MM.1S (cell line): ENCODE measurements around the gene AP1S2.

Experiments
- DNase-seq: peaks from one replicate; pipeline ENCODE4 v3.0.0-alpha.2; 2015
- H2AFZ ChIP-seq: fragments of 300-600 bp; sonication (generic); 2 replicates; pipeline ENCODE4 v1.6.0; 2016; ENCODE audit warnings: antibody characterized with exemption, low read length
- H3F3A ChIP-seq: fragments of 300-600 bp; sonication (generic); 2 replicates; pipeline ENCODE4 v1.6.1; 2016; ENCODE audit warnings: mild to moderate bottlenecking, antibody characterized with exemption, low read length, moderate library complexity, mixed read lengths; ENCODE audit not compliant: insufficient read depth
- H3K27ac ChIP-seq: fragments of 300-600 bp; sonication (generic); 2 replicates; pipeline ENCODE4 v1.5.1; 2016; ENCODE audit warnings: mild to moderate bottlenecking, low read length
- H3K27me3 ChIP-seq: fragments of 300-600 bp; sonication (generic); replicated peaks from 2 replicates; pipeline ENCODE4 v1.6.0; 2016; ENCODE audit warnings: low read length; ENCODE audit not compliant: insufficient read depth
- H3K36me3 ChIP-seq: fragments of 300-600 bp; sonication (generic); replicated peaks from 2 replicates; pipeline ENCODE4 v1.6.1; 2016; ENCODE audit warnings: mild to moderate bottlenecking, low read length, mixed read lengths; ENCODE audit not compliant: insufficient read depth
- H3K4me1 ChIP-seq: fragments of 300-600 bp; sonication (generic); 2 replicates; pipeline ENCODE4 v1.6.1; 2016; ENCODE audit warnings: low read length, mixed read lengths
- H3K4me2 ChIP-seq: fragments of 300-600 bp; sonication (generic); 2 replicates; pipeline ENCODE4 v1.6.0; 2016; ENCODE audit warnings: low read depth, low read length
- H3K4me3 ChIP-seq: fragments of 300-600 bp; sonication (generic); 2 replicates; pipeline ENCODE4 v1.5.1; 2016; ENCODE audit warnings: low read length, mixed read lengths
- H3K79me2 ChIP-seq: fragments of 300-600 bp; sonication (generic); 2 replicates; pipeline ENCODE4 v1.6.1; 2016; ENCODE audit warnings: mixed run types, low read length, mixed read lengths
- H3K9ac ChIP-seq: fragments of 300-600 bp; sonication (generic); 2 replicates; pipeline ENCODE4 v1.6.1; 2016; ENCODE audit warnings: low read length, mixed read lengths
- H3K9me2 ChIP-seq: fragments of 300-600 bp; sonication (generic); replicated peaks from 2 replicates; pipeline ENCODE4 v1.6.1; 2016; ENCODE audit warnings: mild to moderate bottlenecking, low read length, mixed read lengths; ENCODE audit not compliant: insufficient read depth
- H3K9me3 ChIP-seq: fragments of 300-600 bp; sonication (generic); replicated peaks from 2 replicates; pipeline ENCODE4 v1.6.1; 2016; ENCODE audit warnings: mild to moderate bottlenecking, low read length, mixed read lengths; ENCODE audit not compliant: insufficient read depth
- H4K20me1 ChIP-seq: fragments of 300-600 bp; sonication (generic); 2 replicates; pipeline ENCODE4 v1.6.1; 2016; ENCODE audit warnings: mild to moderate bottlenecking, low read length, moderate library complexity, mixed read lengths; ENCODE audit not compliant: insufficient read depth
- CTCF ChIP-seq: fragments of 300-600 bp; sonication (generic); IDR thresholded peaks from 2 replicates; pipeline ENCODE4 v1.5.1; 2016; ENCODE audit warnings: antibody characterized with exemption, low read length, mixed read lengths
- EZH2 ChIP-seq: fragments of 300-600 bp; sonication (generic); optimal IDR thresholded peaks from 2 replicates; pipeline ENCODE3; 2017; ENCODE audit warnings: low read depth, mild to moderate bottlenecking, antibody characterized with exemption, low read length, mixed read lengths
- EZH2phosphoT487 ChIP-seq: fragments of 300-600 bp; sonication (generic); IDR thresholded peaks from 2 replicates; pipeline ENCODE4 v1.6.1; 2018; ENCODE audit warnings: antibody characterized with exemption, low read length

Gene AP1S2

GRCh38 chrX:15860921-15861320 is 6.3 kb upstream of the AP1S2 start:
- Histone ChIP-seq H3F3A (peaks cover 10% of the 10 kb centered on the region; the same call in 1 of the 2 replicates), H2AFZ (no peak overlapping the region), H3K79me2 (no peaks in the 10 kb centered on the region), H3K9ac (no peak overlapping the region), H3K4me2 (no peak overlapping the region), H3K9me3 (no peaks in the 10 kb centered on the region), H3K9me2 (no peaks in the 10 kb centered on the region), H3K4me3 (no peak overlapping the region), H3K27ac (no peak overlapping the region), H3K36me3 (no peaks in the 10 kb centered on the region), H3K27me3 (no peaks in the 10 kb centered on the region), H3K4me1 (peaks cover 10% of the 10 kb centered on the region; the same call in 1 of the 2 replicates), H4K20me1 (no peaks in the 10 kb centered on the region)
- TF ChIP-seq EZH2phosphoT487 = no peak
- TF ChIP-seq EZH2 = no peak
- no peak for TF ChIP-seq CTCF
- DNase-seq = no peak

- no peak overlapping the region for H2AFZ ChIP-seq
- no peak overlapping the region for H3K4me3 ChIP-seq
- H3K9me2 ChIP-seq = no peaks in the 10 kb centered on the region
- H3K36me3 ChIP-seq = no peaks in the 10 kb centered on the region
- no peak for DNase-seq
- H3K4me1 ChIP-seq = peaks cover 10% of the 10 kb centered on the region; the same call in 1 of the 2 replicates
- H3K9me3 ChIP-seq = no peaks in the 10 kb centered on the region
- peaks cover 11% of the 10 kb centered on the region for H3K79me2 ChIP-seq
- no peaks in the 10 kb centered on the region for H3K27me3 ChIP-seq
- H3K9ac ChIP-seq = no peak overlapping the region
- no peak overlapping the region for H3K27ac ChIP-seq
- H3K4me2 ChIP-seq = no peak overlapping the region
- H3F3A ChIP-seq = peaks cover 20% of the 10 kb centered on the region
- no peaks in the 10 kb centered on the region for H4K20me1 ChIP-seq
- TF ChIP-seq CTCF (no peak), EZH2phosphoT487 (no peak), EZH2 (no peak)
Measured at GRCh38 chrX:15858051-15858450, 3.4 kb upstream of the AP1S2 start.

- DNase-seq = no peak
- Histone ChIP-seq H2AFZ (peak overlapping the region; percentile 72; the same call in 1 of the 2 replicates), H3K4me2 (peak overlapping the region; percentile 80)
Measured at GRCh38 chrX:15856636-15857035, 2.0 kb upstream of the AP1S2 start.

More at GRCh38 chrX:15856636-15857035, 2.0 kb upstream of the AP1S2 start:
- Histone ChIP-seq H3K4me3 (peak overlapping the region; percentile 79), H3K79me2 (peaks cover 20% of the 10 kb centered on the region), H3K4me1 (peaks cover 16% of the 10 kb centered on the region; the same call in 1 of the 2 replicates), H3K36me3 (no peaks in the 10 kb centered on the region), H3K9ac (peak overlapping the region; percentile 91; the same call in 1 of the 2 replicates), H3K27ac (peak overlapping the region; percentile 99; the same call in 1 of the 2 replicates), H3F3A (peaks cover 20% of the 10 kb centered on the region), H4K20me1 (no peaks in the 10 kb centered on the region), H3K9me2 (no peaks in the 10 kb centered on the region), H3K9me3 (no peaks in the 10 kb centered on the region), H3K27me3 (no peaks in the 10 kb centered on the region)
- TF ChIP-seq EZH2 = no peak
- no peak for TF ChIP-seq EZH2phosphoT487
- TF ChIP-seq CTCF = no peak
